Astrocyte (in vitro differentiated cells and primary cell): ENCODE measurements around the gene PRKG1.

Experiments
- EZH2 ChIP-seq: IDR thresholded peaks from 2 replicates; pipeline ENCODE4 v1.6.1; 2012; ENCODE audit warnings: mild to moderate bottlenecking, low read length, inconsistent platforms; ENCODE audit not compliant: insufficient read depth
- TF ChIP-seq, protein P1 (sequence below): IDR thresholded peaks from 2 replicates; pipeline ENCODE4 v1.5.1; 2011; ENCODE audit warnings: low read depth, mild to moderate bottlenecking, inconsistent platforms, low read length, moderate library complexity; ENCODE audit not compliant: insufficient read depth

DNA sequence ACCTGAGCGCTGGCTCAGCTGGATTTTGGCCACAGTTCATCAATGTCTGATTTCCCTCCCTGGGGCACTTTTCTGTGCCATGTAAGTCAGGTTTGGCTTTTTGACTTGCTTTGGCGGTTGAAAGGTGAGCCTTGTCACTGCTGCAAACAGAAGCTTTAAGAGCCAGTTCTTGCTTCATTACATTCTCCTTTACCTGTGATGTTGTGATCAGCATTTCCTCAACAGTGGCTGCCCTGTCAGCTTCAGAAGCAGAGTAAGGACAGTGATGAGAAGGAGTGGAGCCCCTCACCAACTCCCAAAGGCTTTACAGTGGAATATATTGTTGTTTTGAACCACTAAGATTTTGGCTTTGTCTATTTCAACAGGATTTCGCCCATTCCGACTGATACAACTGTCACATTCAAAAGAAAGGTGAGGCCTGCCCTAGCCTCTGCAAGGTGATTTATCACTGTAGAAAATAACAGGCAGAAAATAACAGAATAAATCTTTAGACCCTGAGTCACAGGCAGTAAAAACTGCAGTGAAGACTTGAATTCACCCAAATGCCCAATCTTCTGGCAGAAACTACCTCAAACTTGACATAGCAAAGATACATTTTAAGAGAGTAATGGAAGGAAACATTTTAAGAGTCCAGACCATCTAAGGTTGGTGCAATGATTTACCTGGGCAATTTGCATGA lies 1226.5 kb downstream of the PRKG1 start:
- TF ChIP-seq, protein P1, sequence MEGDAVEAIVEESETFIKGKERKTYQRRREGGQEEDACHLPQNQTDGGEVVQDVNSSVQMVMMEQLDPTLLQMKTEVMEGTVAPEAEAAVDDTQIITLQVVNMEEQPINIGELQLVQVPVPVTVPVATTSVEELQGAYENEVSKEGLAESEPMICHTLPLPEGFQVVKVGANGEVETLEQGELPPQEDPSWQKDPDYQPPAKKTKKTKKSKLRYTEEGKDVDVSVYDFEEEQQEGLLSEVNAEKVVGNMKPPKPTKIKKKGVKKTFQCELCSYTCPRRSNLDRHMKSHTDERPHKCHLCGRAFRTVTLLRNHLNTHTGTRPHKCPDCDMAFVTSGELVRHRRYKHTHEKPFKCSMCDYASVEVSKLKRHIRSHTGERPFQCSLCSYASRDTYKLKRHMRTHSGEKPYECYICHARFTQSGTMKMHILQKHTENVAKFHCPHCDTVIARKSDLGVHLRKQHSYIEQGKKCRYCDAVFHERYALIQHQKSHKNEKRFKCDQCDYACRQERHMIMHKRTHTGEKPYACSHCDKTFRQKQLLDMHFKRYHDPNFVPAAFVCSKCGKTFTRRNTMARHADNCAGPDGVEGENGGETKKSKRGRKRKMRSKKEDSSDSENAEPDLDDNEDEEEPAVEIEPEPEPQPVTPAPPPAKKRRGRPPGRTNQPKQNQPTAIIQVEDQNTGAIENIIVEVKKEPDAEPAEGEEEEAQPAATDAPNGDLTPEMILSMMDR, result no peak
- TF ChIP-seq EZH2, result no peak
